RPMI7951 (cell line): ENCODE results near the gene PHF21A. TPM values are rescaled to one million over a fixed set of nuclear protein-coding genes. Genes with fewer than 3 reads are reported as not detected.

Experiments used
- DNase-seq: peaks from one replicate; pipeline ENCODE4 v3.0.0-alpha.2; 2012; ENCODE audit warnings: low read depth
- total RNA-seq: library from RNA; depleted of rRNA; stranded (reverse); fragments of >200 nt; shearing (Covaris generic); gene quantifications from 2 replicates; pipeline ENCODE4 v1.2.3, GENCODE V29; 2014; rRNA removed

Gene PHF21A
- total RNA-seq, 1 experiment from 2014 or later, result 10.5 TPM

GRCh38 chr11:45885921-45886721, 235.1 kb downstream of the PHF21A start:
- no peak for DNase-seq

DNA sequence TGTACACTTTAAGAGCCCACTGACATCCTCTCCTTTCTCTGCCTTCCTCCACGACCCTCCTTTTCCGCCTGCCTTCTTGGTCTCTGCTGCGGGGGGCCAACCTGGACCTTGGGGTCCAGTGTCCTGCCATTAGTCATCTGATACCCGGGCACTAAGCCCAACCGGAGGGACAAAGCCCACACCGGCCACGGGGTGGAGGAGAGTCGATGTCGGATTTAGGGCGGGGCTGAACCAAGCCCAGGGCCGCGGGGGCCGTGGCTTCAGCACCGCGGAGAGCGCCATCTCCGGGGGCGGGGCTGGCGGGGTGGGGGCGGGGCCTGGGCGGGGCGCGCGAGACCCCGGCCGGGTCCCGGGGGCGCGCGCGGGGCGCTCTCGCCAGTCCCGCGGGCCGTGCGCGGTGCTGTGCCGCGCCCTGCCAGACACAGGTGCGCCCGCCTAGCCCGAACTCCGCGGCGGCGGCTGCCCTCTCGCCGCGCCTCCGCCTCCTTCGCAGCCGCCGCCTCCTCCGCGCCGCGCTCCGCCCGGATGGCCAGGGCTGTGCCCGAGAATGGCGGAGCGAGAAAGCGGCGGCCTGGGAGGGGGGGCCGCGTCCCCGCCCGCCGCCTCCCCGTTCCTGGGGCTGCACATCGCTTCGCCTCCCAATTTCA, 235.9 kb downstream of the PHF21A start, which contains the start of gene MAPK8IP1:
MAPK8IP1 (plus strand) TSS at position 378 of the 647 bp plus-strand sequence; CDS start at position 548, 170 bp downstream.
- DNase-seq, result peak; percentile 23

GRCh38 chr11:45884596-45885185, 236.6 kb downstream of the PHF21A start:
- no peak for DNase-seq

Other genes with a start within 250 kb of the PHF21A start
- gene MAPK8IP1, start 235.8 kb downstream of the PHF21A start, total RNA-seq, result 2.5 and 3.0 TPM in 2 replicates
- gene FREY1, start 214.2 kb downstream of the PHF21A start, total RNA-seq, result not detected in 2 replicates
- gene PEX16, start 203.6 kb downstream of the PHF21A start, total RNA-seq, result 17.3 and 17.4 TPM in 2 replicates
- gene LARGE2, start 198.8 kb downstream of the PHF21A start, total RNA-seq, result 0.12 TPM in 1 of 2 replicates, not detected in the other
- gene CREB3L1, start 156.2 kb upstream of the PHF21A start, total RNA-seq, result 11.1 and 11.3 TPM in 2 replicates
- gene DGKZ, start 226.0 kb upstream of the PHF21A start, total RNA-seq, result 21.3 and 22.0 TPM in 2 replicates